ENCODE results near the gene STAT6.
"Not testable (repeated sequence)": the region's sequence is repeated elsewhere in the genome, so short reads cannot be mapped to it uniquely, and the experiment has no call there.

STAT6 gene

GRCh38 chr12:57087691-57088353 is 23.3 kb downstream of the STAT6 start:
- DNase-seq (ENCODE audit: low read depth): peak; percentile 52

GRCh38 chr12:57087010-57087690 is 24.0 kb downstream of the STAT6 start:
- DNase-seq (ENCODE audit: low read depth): peak; percentile 86

DNA sequence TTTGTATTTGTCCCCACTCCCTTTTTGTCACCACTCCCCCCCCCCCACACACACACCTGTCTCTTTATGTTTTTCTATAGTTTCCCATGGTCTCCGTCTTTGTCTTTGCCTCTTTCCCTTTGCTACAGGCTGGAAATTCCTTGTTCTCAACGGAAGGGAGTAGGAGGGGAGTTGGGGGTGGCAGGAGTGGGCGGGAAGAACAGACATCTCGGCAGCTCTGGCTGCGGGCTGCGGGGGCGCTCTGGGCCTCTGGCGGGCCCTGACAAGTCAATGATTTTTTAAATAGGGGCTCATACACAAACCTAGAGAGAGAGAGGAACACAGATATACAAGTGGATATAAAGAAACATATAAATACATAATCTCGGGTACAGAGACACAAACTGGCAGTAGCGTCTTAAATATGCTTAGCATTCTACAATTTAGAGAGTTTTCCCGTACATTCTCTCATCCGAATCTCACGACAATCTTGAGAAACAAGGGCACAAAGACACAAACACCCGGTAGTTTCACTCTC is 24.6 kb downstream of the STAT6 start:
- no peak for DNase-seq (ENCODE audit: low read depth)

DNA sequence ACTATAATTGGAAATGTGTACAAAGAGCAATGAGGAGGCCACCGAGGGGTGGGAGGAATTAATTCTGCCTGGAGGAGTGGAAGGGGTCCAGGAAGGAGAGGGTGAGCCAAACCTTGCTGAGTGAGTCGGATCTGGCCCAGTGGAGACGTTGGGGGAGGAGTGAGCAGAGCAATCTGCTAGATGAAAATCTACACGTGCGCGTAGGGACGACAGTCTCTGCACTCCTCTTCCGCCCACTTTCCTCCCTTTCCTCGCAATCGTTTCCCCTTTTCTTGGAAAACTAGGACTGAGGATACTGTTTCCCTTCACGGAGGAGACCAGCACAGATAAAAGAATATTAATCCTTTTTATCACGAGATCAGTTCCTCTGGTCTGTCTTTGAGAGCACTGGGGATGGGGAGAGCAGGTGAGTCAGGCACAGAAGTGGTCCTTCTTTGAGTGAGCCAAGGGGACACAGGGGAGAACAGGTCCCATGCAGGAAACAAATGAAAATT is 25.1 kb downstream of the STAT6 start:
- DNase-seq (ENCODE audit: low read depth): no peak

DNA sequence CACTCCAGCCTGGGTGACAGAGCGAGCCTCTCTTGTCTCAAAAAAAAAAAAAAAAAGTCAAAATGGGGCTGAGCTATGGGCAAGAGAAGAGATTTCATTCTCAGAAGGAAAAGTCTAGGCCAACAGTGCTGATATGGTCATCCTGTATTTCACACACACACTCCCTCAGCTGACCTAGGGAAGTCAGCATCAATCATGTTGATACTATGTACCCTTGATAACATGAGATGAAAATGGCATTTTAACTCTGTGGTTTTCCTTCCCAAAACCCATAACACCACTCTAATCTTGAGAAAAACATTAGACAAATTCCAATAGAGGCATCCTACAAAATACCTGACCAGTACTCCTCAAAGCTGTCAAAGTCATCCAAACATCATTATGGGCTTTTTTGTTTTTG is 30.3 kb downstream of the STAT6 start:
- no peak for DNase-seq (ENCODE audit: low read depth)

DNA sequence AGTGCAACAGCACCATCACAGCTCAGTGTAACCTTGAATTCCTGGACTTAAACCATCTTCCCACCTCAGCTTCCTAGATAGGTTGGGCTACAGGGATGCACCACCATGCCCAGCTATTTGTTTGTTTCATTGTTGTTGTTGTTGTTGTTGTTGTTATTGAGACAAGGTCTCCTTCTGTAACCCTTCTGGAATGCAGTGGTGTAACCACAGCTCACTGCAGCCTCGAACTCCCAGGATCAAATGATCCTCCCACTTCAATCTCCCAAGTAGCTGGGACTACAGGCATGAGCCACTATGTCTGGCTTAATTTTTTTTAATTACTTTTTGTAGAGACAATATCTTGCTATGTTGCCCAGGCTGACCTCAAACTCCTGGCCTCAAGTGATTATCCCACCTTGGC is 31.3 kb downstream of the STAT6 start:
- no peak for DNase-seq (ENCODE audit: low read depth)

- peak; percentile 91 for DNase-seq (ENCODE audit: low read depth)
Observed at GRCh38 chr12:57078519-57079404, 32.4 kb downstream of the STAT6 start, which contains the start of gene NEMP1. Gene NEMP1 (minus strand): TSS chr12:57078791. CDS start chr12:57078745, 46 bp downstream.

DNA sequence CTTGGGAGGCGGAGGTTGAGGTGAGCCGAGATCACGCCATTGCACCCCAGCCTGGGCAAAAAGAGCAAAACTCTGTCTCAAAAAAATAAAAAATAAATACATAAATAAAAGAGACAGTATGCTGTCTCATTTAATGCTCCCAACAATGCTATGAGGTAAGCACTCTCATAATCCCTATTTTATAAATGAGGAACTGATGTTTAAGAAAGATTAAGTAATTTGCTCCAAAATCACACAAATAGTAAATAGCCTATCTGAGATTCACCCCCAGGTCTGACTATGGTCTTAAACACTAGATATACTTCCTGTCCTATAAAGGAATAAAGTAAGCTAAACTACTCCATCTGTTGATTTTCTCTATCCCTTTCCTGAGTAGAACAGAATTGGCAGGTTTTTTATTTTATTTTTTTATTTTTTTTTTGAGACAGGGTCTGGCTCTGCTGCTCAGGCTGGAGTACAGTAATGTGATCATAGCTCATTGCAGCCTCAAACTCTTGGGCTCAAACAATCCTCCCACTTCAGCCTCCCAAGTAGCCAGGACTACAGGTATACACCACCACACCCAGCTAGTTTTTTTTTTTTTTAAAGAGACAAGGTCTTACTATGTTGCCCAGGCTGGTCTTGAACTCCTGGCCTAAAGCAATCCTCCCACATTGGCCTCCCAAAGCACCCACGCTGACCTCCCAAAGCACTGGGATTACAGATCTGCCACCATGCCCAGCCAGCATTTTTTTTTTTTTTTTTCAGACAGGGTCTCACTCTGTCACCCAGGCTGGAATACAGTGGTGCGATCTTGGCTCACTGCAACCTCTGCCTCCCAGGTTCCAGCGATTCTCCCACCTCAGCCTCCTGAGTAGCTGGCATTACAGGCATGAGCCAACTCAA is 37.4 kb downstream of the STAT6 start:
- not testable (repeated sequence) for DNase-seq (ENCODE audit: low read depth)

DNA sequence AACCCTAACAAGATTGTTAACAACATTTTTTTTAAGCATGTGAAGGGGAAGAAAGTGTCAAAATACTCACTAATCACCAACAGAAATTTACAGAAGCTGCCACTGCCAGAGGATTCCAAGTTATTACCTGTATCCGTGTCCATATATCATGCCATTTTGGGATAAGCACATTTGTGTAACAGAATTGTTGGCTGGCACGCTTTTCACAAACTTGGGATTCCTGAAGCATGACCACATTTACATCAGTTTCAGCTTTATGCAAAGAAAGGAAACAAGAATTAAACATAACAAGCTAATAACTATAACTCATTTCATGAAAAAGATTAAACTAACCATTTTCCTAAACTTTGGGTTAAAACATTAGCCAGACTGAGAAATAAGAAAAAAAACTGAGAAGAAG is 38.5 kb downstream of the STAT6 start:
- DNase-seq (ENCODE audit: low read depth): no peak

DNA sequence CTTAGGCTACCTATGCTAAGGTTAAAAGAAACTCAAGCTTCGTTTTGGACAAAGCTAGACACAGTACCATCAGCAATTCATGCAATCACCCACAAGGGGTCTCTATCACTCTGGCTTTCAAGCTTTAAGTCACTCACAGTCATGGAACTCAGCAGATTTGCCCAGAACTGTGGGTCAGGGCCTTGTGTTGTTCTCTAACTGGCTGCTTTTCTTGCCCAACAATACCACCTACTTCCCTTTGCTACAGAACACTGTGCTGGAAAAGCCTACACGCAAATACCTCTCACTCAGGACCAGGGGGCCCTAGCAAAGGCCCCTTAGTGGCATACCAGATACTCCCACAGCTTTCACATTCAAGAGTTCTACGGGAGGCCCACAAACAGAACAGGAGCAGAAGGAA is 41.6 kb downstream of the STAT6 start:
- DNase-seq (ENCODE audit: low read depth): no peak

- DNase-seq (ENCODE audit: low read depth): no peak
Observed at GRCh38 chr12:57066245-57066644, 44.9 kb downstream of the STAT6 start.

GRCh38 chr12:57063991-57064685 is 47.0 kb downstream of the STAT6 start:
- DNase-seq (ENCODE audit: low read depth): no peak

GRCh38 chr12:57058454-57058853 is 52.7 kb downstream of the STAT6 start:
- no peak for DNase-seq (ENCODE audit: low read depth)

- DNase-seq (ENCODE audit: low read depth): no peak
Observed at GRCh38 chr12:57057067-57057751, 54.0 kb downstream of the STAT6 start.

GRCh38 chr12:57055824-57056223 is 55.3 kb downstream of the STAT6 start:
- no peak for DNase-seq (ENCODE audit: low read depth)

DNA sequence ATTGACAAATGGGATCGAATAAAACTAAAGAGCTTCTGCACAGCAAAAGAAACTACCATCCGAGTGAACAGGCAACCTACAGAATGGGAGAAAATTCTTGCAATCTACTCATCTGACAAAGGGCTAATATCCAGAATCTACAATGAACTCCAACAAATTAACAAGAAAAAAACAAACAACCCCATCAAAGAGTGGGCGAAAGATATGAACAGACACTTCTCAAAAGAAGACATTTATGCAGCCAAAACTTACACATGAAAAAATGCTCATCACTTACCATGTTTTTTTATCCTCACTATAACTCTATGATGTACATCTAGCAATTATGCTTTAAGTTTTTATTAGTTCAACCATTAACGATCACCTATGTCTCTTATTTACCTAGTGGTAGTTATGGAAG is 57.3 kb downstream of the STAT6 start:
- not testable (repeated sequence) for DNase-seq (ENCODE audit: low read depth)

DNA sequence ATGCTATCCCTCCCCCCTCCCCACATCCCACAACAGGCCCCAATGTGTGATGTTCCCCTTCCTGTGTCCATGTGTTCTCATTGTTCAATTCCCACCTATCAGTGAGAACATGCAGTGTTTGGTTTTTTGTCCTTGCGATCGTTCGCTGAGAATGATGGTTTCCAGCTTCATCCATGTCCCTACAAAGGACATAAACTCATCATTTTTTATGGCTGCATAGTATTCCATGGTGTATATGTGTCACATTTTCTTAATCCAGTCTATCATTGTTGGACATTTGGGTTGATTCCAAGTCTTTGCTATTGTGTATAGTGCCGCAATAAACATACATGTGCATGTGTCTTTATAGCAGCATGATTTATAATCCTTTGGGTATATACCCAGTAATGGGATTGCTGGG is 58.0 kb downstream of the STAT6 start:
- DNase-seq (ENCODE audit: low read depth): not testable (repeated sequence)

- DNase-seq (ENCODE audit: low read depth): no peak
Observed at GRCh38 chr12:57051011-57051410, 60.2 kb downstream of the STAT6 start.

- no peak for DNase-seq (ENCODE audit: low read depth)
Observed at GRCh38 chr12:57049890-57050289, 61.3 kb downstream of the STAT6 start, which contains the start of gene MYO1A. Gene MYO1A (minus strand): TSS chr12:57050129. CDS start chr12:57048323, 1,806 bp downstream.

GRCh38 chr12:57049119-57049446 is 62.1 kb downstream of the STAT6 start:
- no peak for DNase-seq (ENCODE audit: low read depth)
